CD4-positive, alpha-beta T cell treated with Interleukin-6 for 4 hours (primary cell): Measurements from ENCODE around the gene OVCA2.
A peak's percentile ranks its signal among the peaks of the same experiment; 100 is the strongest.

ENCODE experiments used
- DNase-seq: peaks from one replicate; pipeline ENCODE4 v3.0.0-alpha.2; 2020; ENCODE audit warnings: mixed read lengths

OVCA2 gene

DNA sequence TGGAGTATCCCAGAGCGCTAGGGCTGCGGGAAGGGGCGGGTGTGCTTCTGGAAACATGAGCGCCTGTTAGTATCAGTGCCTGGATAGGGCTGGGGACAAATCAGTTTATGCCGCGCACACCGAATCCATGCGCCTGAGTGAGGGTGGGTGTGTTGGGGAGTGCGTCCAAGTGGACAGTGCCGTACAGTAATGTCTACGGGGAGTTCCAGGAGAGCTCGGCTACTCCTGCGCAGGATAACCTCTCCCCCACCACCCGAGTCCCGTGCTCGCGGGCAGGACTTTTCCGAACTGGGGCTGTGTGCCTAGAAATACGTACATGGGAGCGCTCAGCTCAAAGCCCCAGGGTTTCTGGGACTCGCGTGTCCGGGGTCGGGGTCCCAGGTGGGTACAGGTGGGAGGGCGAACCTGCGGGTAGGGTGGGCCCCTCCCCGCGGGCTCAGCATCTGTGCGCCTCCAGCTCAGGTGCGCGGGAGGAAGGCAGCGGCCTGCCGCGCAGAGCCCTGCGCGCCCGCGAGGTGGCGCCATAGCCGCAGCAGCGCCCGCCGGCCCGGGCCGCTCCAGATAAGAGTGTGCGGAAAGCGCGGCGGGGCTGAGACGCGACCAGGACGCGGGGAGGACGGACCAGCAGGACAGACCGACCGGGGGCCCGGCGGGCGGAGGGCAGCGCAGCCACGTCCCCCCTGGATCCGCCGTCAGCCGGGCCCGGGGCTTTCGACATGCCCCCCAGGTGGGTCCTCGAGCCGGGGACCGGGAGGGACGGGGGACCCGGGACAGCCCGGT is 12.9 kb downstream of the OVCA2 start, which contains the start of gene HIC1:
Gene HIC1, plus strand, starts transcription at position 592 of the 780 bp plus-strand sequence. CDS start 1,588 bp downstream, outside the sequence.
- DNase-seq: peak; percentile 80

- peak; percentile 67 for DNase-seq
These were observed 13.7 kb downstream of the OVCA2 start for GRCh38 chr17:2055292-2056205.

DNA sequence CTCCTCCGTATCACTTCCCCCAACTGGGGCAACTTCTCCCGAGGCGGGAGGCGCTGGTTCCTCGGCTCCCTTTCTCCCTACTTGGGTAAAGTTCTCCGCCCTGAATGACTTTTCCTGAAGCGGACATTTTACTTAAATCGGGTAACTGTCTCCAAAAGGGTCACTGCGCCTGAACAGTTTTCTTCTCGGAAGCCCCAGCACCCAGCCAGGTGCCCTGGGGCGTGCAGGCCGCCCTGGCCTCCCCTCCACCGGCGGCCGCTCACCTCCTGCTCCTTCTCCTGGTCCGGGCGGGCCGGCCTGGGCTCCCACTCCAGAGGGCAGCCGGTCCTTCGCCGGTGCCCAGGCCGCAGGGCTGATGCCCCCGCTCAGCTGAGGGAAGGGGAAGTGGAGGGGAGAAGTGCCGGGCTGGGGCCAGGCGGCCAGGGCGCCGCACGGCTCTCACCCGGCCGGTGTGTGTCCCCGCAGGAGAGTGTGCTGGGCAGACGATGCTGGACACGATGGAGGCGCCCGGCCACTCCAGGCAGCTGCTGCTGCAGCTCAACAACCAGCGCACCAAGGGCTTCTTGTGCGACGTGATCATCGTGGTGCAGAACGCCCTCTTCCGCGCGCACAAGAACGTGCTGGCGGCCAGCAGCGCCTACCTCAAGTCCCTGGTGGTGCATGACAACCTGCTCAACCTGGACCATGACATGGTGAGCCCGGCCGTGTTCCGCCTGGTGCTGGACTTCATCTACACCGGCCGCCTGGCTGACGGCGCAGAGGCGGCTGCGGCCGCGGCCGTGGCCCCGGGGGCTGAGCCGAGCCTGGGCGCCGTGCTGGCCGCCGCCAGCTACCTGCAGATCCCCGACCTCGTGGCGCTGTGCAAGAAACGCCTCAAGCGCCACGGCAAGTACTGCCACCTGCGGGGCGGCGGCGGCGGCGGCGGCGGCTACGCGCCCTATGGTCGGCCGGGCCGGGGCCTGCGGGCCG is 14.7 kb downstream of the OVCA2 start:
- DNase-seq: peak; percentile 68

DNA sequence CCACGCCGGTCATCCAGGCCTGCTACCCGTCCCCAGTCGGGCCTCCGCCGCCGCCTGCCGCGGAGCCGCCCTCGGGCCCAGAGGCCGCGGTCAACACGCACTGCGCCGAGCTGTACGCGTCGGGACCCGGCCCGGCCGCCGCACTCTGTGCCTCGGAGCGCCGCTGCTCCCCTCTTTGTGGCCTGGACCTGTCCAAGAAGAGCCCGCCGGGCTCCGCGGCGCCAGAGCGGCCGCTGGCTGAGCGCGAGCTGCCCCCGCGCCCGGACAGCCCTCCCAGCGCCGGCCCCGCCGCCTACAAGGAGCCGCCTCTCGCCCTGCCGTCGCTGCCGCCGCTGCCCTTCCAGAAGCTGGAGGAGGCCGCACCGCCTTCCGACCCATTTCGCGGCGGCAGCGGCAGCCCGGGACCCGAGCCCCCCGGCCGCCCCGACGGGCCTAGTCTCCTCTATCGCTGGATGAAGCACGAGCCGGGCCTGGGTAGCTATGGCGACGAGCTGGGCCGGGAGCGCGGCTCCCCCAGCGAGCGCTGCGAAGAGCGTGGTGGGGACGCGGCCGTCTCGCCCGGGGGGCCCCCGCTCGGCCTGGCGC is 15.4 kb downstream of the OVCA2 start:
- DNase-seq: no peak

DNA sequence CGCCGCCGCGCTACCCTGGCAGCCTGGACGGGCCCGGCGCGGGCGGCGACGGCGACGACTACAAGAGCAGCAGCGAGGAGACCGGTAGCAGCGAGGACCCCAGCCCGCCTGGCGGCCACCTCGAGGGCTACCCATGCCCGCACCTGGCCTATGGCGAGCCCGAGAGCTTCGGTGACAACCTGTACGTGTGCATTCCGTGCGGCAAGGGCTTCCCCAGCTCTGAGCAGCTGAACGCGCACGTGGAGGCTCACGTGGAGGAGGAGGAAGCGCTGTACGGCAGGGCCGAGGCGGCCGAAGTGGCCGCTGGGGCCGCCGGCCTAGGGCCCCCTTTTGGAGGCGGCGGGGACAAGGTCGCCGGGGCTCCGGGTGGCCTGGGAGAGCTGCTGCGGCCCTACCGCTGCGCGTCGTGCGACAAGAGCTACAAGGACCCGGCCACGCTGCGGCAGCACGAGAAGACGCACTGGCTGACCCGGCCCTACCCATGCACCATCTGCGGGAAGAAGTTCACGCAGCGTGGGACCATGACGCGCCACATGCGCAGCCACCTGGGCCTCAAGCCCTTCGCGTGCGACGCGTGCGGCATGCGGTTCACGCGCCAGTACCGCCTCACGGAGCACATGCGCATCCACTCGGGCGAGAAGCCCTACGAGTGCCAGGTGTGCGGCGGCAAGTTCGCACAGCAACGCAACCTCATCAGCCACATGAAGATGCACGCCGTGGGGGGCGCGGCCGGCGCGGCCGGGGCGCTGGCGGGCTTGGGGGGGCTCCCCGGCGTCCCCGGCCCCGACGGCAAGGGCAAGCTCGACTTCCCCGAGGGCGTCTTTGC is 16.2 kb downstream of the OVCA2 start:
- peak; percentile 9 for DNase-seq

GRCh38 chr17:2058586-2059546 is 17.0 kb downstream of the OVCA2 start:
- peak; percentile 71 for DNase-seq

GRCh38 chr17:2059547-2060384 is 17.9 kb downstream of the OVCA2 start:
- no peak for DNase-seq

DNA sequence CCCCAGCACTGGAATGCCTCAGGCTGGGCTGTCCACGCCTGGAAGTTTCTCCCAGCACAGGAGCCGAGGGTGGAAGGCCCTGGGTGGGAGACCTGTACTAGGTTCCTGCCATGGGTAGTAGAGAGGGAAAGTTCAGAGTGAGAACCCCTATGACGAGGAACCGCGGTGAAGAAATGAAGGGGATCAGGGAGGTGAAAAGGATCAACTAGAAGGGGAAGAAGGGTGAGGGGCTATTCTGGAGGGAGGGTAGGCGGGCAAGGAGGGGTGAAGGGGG is 18.5 kb downstream of the OVCA2 start:
- no peak for DNase-seq

GRCh38 chr17:2060681-2061440 is 19.0 kb downstream of the OVCA2 start:
- no peak for DNase-seq

GRCh38 chr17:2061441-2061958 is 19.7 kb downstream of the OVCA2 start:
- no peak for DNase-seq

DNA sequence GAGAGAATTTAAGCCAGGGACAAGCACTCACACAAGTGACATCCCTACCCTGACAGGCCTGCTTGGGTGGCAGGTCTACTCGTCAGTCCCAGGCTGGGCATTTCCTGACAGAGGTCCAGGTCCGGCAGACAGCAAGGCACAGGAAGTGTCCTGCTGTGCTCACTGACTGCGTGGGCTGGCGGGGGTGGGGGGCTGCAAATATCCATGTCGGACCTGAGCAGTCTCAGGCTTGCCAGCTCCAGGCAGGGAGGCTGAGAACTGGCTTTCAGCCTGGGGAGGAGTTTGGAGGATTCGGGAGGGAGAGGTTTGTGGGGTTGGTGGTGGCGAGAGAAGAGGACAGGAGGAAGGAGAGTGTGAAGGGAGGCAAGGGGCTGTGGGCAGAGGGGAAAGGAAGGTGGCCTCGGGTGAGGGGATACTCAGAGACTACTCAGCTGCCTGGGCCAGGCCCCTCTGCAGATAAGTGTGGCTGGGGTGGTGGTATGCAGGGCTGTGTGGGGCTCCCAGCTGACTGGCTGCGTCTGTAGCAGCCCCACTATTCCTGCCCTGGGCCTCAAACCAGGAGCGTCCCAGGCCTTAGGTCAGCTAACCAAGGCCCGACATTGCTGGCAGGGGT is 20.9 kb downstream of the OVCA2 start:
- DNase-seq: no peak

DNA sequence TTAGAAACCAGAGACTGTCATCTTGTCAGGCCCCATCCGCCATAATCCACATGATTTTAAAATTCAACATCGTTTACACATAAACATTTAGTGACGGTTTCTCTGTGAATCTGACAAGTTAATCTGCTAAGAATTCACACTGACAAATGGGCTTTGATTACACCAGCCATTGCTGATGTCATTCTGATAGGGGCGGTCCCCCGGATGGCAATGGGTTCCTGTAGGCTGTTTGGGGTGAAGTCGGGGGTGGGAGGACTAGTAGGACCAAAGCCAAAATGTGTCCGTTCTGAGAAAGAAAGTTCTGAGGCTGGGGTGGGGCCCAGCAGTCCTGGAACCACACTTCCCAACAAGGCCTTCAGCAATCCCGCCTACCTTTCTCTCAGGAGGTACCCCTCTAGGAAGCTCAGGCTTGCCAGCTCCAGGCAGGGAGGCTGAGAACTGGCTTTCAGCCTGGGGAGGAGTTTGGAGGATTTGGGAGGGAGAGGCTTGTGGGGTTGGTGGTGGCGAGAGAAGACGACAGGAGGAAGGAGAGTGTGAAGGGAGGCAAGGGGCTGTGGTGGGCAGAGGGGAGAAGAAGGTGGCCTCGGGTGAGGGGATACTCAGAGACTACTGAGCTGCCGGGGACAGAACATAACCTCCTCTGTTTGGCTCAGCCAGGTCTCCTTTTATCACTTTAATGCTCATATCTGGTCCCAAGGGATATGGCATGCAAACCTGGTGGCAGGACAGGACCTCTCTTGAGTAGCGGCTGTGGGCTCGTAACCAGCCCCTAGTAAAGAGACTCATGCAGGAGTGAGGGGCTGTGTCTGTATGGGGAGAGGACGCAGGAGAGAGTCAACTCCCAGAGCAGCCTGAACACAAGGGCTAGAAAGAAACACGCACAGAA is 21.7 kb downstream of the OVCA2 start:
- DNase-seq: no peak

DNA sequence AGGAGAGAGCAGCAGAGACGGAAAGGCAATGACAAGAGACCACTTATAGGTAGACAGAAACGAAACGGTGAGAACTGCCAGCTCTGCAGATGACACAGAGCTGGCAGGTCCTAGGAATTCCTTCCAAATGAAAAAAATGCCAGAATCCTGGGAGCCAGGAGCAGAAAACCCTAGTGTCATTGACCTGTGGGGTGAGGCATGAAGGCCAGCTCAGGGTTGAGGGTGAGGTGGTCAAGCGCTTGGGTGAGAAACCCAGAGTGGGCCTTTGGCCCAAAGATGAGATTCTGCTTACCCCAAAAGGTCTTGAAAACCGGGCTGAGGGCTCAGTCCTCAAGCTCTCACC is 22.3 kb downstream of the OVCA2 start:
- DNase-seq: no peak

GRCh38 chr17:2064520-2064971 is 22.7 kb downstream of the OVCA2 start:
- DNase-seq: no peak

- peak; percentile 55 for DNase-seq
These were observed 23.4 kb downstream of the OVCA2 start for GRCh38 chr17:2064980-2065785.

- DNase-seq: no peak
These were observed 24.2 kb downstream of the OVCA2 start for GRCh38 chr17:2065949-2066400.
